SIG-M5 (cell line): ENCODE data around the gene SDC4.
"Not testable (repeated sequence)": the region's sequence is repeated elsewhere in the genome, so short reads cannot be mapped to it uniquely, and the experiment has no call there.

Source experiments
- DNase-seq: peaks from one replicate; lab custom pipeline; 2025; lab: John Stamatoyannopoulos, UW

The SDC4 gene

GRCh38 chr20:45363611-45364492 lies 15.6 kb upstream of the SDC4 start:
- DNase-seq, result no peak

DNA sequence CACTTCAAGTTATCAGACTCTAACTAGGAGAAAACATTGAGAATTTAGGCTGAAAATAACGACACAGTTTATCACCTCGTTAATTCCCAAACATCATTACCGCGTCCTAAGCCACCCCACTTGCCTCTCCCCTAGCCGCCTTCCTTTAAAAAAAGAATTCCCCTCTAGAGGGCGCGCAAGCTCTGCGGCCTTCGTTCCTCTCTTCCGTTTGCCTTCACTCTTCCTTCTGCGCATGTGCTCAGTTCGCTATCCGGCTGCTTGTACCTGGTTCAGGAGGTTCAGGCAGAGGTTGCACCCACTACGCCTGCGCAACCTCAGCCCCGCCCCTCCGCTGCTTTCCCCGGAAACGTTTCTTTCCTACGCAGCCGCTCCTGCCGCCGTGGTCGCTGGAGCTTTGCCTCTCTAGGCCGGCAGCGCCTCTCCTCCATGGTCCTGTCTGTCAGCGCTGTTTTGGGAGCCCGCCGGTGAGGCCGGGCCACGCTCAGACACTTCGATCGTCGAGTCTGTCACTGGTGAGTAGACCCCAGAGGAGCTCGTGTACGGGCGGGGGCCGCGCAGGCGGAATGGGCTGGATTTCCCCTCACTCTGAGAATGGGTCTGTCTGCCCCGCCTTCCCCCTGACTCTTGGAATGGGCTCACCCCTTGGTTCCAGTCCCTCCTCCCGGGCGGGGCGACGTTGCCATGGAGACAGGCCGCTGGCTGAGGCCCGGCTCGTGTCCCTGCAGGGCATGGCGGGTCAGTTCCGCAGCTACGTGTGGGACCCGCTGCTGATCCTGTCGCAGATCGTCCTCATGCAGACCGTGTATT lies 14.8 kb upstream of the SDC4 start, which contains the start of gene SYS1:
Gene SYS1 (plus strand): TSS at position 353 of the 807 bp plus-strand sequence. CDS start 376 bp downstream, at position 729.
- peak; percentile 95 for DNase-seq

GRCh38 chr20:45361793-45362192 lies 13.6 kb upstream of the SDC4 start:
- DNase-seq, result no peak

DNA sequence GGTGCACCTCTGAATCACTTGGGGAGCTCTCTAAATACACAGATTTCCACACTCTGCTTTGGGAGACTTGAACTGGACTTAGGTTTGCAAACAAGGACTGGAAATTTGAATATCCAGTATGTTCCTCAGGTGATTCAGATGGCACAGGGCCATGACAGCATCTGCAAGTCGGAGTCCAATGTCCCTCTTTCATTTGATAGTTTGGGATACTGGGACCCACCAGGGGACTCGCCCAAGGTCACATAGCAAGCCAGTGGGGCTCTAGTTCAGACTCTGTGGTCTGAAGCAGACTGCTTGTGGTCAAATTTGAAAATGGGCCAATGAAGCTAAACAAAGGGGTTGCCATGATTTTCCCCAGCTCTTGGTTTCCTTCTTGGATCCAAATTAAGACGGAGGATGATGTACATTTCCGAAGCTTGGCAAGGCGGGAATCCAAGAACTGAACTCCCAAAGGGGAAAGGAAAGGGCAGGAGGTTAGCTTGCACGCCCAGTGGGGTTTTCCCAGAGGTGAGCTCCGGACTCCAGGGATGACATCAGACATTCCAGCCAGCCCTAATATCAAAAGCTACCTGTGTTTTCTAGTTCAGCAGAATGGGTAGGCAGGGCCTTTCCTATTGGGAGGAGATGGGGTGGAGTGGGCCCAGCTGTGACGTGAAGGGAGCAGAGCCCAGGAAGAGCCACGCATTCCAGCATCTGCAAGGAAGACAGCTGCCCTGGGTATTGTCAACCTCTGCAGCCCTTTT lies 11.4 kb upstream of the SDC4 start:
- DNase-seq, result no peak

DNA sequence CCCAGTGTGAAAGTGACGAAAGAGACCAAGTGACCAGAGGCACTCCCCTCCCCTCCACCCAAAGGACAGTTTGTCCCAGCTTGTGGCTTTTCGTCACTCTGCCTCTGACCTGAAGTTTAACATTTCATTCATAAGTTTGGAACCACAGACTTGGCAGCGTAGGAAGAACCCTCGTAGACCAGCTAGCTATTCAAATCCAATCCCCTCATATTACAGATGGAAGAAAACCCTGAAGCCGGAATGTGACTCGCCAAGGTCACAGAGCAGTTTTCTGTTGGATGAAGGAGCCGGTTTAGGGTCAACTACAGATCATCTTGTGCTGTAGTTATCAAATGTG lies 10.8 kb upstream of the SDC4 start:
- DNase-seq, result no peak

- no peak for DNase-seq
Measured at GRCh38 chr20:45358282-45359068, 10.3 kb upstream of the SDC4 start.

GRCh38 chr20:45355209-45356084 lies 7.2 kb upstream of the SDC4 start:
- no peak for DNase-seq

- no peak for DNase-seq
Measured at GRCh38 chr20:45354423-45355208, 6.4 kb upstream of the SDC4 start.

- DNase-seq, result no peak
Measured at GRCh38 chr20:45353746-45354145, 5.5 kb upstream of the SDC4 start.

- DNase-seq, result no peak
Measured at GRCh38 chr20:45352729-45353128, 4.5 kb upstream of the SDC4 start.

DNA sequence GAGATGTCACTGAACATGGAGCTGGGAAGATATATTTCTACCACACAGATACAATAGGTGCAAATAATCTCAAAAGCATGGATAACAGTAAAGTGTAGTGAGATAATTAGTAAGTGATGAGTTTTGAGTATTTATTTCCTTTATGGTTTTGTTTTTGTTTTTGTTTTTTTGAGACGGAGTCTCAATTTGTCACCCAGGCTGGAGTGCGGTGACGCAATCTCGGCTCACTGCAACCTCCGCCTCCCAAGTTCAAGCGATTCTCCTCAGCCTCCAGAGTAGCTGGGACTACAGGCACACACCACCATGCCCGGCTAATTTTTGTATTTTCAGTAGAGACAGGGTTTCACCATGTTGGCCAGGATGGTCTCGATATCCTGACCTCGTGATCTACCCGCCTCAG lies 2.6 kb upstream of the SDC4 start:
- DNase-seq, result not testable (repeated sequence)

- no peak for DNase-seq
Measured at GRCh38 chr20:45350217-45350616, 2.0 kb upstream of the SDC4 start.

DNA sequence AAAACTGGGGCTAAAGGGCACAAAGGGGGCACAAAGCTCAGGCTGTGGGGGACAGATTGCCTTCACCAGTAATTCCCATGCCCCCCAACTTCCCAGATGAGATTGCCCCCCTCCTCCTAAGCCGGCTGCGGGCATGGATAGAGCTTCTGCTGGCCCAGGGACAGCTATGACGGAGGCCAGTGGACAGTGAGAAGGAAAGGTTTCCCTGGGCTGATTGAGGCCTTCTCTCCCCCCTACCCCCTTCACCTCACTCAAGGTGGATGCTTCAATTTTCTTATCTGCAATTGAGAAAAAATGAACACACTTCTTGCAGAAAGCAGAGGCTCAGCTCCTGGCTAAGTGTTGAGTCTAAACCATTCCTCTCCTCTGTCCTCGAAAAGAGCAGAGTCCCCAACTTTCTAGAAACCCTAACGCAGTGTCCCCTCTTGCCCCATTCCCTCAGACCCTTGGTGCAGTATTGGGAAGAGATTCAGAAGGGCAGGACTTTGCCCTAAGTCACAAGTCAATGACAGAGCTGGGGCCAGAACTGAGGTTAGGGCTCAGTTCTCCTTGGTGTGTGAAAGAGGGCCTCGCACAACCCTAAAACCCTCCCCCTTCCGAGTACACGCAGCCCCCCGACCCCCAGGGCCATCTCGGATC lies 808 bp downstream of the SDC4 start:
- DNase-seq, result no peak

DNA sequence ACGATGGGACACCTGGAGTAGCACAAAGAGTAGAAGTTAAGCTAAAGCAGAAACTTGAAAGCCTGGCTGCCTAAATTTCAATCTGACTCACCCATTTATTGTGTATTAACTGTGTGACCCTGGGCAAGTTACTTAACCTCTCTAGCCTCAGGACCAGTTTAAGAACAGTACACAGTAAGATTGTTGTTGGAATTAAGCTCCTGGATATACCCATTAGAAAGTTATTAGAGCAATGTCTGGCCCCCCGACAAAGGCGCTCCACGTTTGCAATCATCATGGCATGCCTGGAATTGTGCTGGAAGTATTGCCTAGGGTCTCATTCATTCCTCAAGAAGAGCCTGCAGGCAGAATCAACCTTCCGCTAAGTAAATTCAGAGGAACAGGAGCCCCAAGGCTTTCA lies 1.4 kb downstream of the SDC4 start:
- no peak for DNase-seq

- DNase-seq, result no peak
Measured at GRCh38 chr20:45346291-45346718, 1.9 kb downstream of the SDC4 start.

GRCh38 chr20:45345104-45345936 lies 2.9 kb downstream of the SDC4 start:
- DNase-seq, result no peak

DNA sequence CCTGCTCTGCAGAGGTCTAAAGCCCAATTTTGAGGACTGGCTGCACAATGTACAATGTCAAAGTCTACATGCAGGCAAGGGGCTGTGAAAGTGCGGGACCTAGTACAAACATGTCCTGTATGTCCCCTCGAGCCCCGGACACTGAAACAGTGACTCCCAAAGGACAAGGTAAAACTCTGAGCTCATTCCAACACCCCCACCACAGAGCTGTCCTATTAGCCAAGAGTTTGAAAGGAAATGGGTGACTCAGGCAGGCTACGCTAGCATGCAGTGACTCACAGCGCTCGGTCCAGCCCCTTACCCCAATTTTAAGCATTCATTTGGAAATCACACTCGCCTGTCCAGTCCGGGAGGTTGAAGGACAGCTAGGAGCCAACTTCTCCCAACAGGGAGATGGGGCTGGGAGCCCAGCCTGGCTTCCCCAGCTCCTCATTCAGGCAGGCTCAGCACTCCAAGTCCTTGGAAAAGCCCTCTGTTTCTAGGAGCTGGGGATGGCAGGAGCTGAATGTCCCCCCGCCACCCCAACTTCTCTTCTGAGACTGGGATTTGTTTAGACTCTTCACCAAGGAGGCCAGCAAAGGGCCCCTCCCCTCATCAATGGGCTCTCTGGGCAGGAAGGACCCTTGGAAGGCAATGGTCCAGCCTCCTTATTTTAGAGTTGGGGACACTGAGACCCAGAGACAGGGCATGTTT lies 3.9 kb downstream of the SDC4 start:
- DNase-seq, result no peak
